Measurements from ENCODE around the gene APMAP. TPM values are rescaled to one million over a fixed set of nuclear protein-coding genes. Genes with fewer than 3 reads are reported as not detected.

Gene APMAP
- total RNA-seq, 1 donor from 2014 or later = 108 TPM

DNA sequence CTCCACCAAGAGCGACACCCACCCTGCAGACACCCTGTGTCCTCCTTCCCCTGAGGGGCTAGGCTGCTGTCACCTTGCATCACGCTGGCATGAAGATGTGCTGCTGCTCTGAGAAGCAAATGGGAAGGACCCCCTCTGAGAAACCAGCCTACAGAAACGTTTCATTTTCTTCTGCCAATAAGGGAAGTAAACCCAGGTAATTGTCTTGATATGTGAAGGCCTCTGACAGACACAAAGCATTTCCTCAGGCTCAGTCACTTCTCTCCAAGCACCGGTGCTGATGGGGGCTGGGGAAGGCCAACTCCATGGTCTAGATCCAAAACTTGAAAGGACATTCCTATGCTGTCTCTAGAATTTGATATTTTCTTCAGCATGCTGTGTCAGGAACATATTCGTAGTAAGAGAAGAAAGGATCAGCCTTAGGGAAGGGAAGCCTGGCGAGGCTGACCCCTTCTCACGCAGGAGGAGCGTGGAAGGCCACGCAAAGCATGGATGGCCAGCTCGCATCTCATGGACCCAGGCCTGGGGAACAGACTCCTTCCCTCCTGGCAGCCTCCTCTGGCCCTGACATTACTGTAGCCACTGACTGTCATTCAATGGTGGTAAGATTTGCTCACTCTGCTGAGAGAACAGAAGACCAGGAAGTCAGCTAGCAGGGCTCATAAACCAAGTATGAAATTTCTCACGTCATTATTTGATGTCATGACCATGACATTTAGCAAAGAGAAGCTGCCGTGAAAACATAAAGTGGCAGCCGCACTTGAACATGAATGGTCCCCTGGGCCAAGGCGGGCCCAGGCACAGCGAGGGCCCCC lies 44.9 kb upstream of the APMAP start:
- TF ChIP-seq CTCF (conservative IDR thresholded peaks at IDR 0.05; ENCODE audit: low read depth, low read length) = no peak
- DNase-seq (ENCODE audit: low read depth) = no peak
- H3K4me3 ChIP-seq (ENCODE audit: low read depth, low read length) = no peak overlapping the region

DNA sequence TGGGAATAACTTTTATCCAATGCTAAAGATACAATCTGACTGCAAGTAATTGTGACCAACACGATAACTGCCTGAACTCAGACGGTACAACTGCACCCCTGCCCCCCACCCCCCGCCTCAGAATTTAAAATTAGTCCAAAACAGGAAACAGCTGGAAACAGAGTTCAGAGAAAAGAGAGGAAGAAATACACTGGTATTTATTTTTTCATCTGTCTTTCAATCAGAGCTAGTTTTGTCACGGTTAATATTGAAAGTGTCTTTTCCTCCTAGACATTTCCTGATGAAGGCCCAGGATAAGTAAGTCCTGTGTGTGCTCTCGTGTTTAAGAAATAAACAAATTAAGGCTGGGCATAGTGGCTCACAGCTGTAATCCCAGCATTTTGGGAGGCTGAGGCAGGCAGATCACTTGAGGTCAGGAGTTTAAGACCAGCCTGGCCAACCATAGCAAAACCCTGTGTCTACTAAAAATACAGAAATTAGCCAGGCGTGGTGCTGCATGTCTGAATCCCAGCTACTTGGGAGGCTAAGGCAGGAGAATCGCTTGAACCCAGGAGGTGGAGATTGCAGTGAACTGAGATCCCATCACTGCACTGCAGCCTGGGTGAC lies 43.9 kb upstream of the APMAP start:
- DNase-seq (ENCODE audit: low read depth) = no peak
- TF ChIP-seq CTCF (conservative IDR thresholded peaks at IDR 0.05; ENCODE audit: low read depth, low read length) = no peak
- H3K4me3 ChIP-seq (ENCODE audit: low read depth, low read length) = no peak overlapping the region

GRCh38 chr20:25035921-25036320 lies 43.4 kb upstream of the APMAP start:
- no peak overlapping the region for H3K4me3 ChIP-seq (ENCODE audit: low read depth, low read length)
- no peak for TF ChIP-seq CTCF (conservative IDR thresholded peaks at IDR 0.05; ENCODE audit: low read depth, low read length)
- DNase-seq (ENCODE audit: low read depth) = no peak

- DNase-seq (ENCODE audit: low read depth) = no peak
- TF ChIP-seq CTCF (conservative IDR thresholded peaks at IDR 0.05; ENCODE audit: low read depth, low read length) = no peak
- no peak overlapping the region for H3K4me3 ChIP-seq (ENCODE audit: low read depth, low read length)
Observed at GRCh38 chr20:25033924-25034300, 41.4 kb upstream of the APMAP start.

DNA sequence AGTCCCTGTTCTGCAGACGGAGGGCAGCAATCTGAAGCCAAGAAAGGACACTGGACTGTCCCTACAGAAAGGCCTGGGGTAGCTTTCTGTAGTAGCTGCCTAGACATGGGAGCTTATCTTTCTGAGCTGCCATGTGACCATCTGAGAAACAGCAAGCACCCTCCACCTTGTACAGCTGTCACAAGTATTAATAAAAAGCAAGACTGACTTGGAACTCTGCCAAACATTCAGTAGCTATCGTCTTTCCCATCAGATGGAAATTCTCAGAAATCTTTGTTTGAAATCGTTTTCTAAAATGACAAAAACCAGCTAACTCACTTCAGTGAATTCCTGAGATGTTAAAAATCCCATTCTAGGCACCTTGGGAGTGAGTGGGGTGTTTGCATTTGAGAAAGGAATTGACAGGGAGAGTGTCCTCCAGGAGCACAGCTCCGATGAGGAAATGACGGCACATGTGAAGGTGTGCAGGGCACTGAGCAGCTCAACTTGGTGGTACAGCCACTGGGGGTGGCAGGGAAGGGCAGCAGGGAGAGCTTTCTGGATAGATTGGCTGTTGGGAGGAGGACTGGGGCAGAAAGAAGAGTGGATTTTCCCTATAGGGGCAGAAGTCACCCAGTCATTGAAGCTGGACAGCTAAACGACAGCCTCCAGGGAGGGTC lies 40.8 kb upstream of the APMAP start:
- no peak overlapping the region for H3K4me3 ChIP-seq (ENCODE audit: low read depth, low read length)
- no peak for TF ChIP-seq CTCF (conservative IDR thresholded peaks at IDR 0.05; ENCODE audit: low read depth, low read length)
- DNase-seq (ENCODE audit: low read depth) = no peak

GRCh38 chr20:25032478-25033264 lies 40.1 kb upstream of the APMAP start:
- TF ChIP-seq CTCF (conservative IDR thresholded peaks at IDR 0.05; ENCODE audit: low read depth, low read length) = no peak
- no peak overlapping the region for H3K4me3 ChIP-seq (ENCODE audit: low read depth, low read length)
- no peak for DNase-seq (ENCODE audit: low read depth)

Data from epithelial cell of proximal tubule (primary cell).